KG1 (cell line): ENCODE measurements around the gene THTPA.

ENCODE experiments used
- DNase-seq: peaks from one replicate; lab custom pipeline; 2025; lab: John Stamatoyannopoulos, UW

The THTPA gene

DNA sequence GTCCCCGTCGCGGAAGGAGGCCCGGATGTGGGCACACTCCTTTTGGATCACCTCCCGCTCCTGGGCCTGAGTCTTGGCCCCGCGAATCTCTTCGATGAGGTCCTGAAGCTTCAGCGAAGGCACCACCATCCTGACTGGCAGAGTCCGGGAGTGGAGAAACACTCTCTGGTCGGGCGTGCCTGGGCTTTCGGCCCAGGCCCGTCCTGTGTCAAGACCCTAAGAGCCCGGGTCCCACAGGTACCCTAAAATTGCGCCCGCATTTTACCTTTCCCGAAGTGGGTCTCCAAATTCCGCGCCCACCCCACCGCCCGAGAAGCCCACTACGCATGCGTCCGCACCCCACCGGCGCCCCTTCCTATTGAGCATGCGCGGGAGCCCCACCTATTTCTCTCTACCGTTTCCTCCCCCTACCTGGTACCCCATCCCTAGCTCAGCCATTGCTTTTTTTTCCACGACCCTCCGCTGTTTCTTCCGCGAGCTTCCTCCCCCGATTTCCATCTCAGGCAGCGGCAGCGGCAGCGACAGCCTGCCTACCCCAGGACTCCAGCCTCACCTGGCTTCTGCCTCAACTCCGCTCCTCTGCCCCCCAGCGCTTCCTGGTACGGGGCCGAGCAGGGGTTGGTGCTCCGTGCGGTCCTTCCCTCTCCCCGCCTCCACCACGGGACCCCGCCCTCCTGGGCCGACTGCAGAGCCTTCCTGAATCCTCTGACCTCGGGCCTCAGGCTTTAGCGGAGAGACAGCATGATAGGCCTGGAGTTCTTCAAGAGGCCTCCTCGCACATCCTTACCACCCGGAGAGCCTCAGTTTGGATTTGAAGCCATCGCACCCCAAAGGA is 11.3 kb downstream of the THTPA start, which contains the start of gene AP1G2:
AP1G2 (minus strand) TSS at position 606 of the 835 bp plus-strand sequence; CDS start at position 129, 477 bp downstream.
- peak; percentile 95 for DNase-seq

- DNase-seq: no peak
Observed at GRCh38 chr14:23568021-23568599, 12.0 kb downstream of the THTPA start.

DNA sequence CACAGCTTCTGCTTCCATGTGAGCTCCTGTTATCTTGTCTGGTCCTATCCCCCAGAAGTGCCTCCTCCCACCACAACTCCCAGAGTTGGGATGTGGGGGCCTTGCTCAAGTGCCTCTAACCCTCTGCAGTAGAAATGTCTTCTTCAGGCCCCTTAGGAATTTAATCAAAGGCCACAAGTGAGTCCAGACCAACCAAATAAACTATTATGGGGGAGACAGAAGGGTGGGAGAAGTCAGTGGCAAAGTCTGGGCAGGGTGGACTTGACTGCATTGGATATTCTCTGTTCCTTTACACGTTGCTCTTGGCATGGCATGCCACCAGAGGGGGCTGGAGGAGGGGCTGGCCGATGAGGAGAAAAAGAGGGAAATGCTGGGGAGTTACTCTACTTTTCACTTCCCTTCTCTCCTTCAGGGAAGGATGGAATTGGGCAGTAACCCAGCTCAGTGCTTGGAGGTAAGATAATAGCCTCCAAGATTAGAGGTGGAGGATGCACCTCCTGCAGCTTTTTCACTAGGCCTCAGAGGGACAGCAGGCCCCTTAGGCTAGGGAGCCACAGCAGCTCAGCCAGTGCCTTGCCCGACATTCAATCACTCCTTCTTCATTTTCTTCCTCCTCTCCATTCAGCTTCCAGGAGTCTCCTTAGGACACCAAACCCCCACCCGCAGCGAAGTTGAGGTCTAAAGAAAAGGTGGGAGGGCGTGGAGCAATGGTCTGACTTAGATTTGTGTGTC is 12.7 kb downstream of the THTPA start:
- DNase-seq: peak; percentile 40

- no peak for DNase-seq
Observed at GRCh38 chr14:23569443-23570151, 13.5 kb downstream of the THTPA start.

- no peak for DNase-seq
Observed at GRCh38 chr14:23570806-23571483, 14.9 kb downstream of the THTPA start.

GRCh38 chr14:23571701-23572523 is 15.8 kb downstream of the THTPA start:
- peak; percentile 5 for DNase-seq

GRCh38 chr14:23572524-23572828 is 16.4 kb downstream of the THTPA start:
- DNase-seq: no peak

GRCh38 chr14:23572836-23573235 is 16.8 kb downstream of the THTPA start:
- no peak for DNase-seq

DNA sequence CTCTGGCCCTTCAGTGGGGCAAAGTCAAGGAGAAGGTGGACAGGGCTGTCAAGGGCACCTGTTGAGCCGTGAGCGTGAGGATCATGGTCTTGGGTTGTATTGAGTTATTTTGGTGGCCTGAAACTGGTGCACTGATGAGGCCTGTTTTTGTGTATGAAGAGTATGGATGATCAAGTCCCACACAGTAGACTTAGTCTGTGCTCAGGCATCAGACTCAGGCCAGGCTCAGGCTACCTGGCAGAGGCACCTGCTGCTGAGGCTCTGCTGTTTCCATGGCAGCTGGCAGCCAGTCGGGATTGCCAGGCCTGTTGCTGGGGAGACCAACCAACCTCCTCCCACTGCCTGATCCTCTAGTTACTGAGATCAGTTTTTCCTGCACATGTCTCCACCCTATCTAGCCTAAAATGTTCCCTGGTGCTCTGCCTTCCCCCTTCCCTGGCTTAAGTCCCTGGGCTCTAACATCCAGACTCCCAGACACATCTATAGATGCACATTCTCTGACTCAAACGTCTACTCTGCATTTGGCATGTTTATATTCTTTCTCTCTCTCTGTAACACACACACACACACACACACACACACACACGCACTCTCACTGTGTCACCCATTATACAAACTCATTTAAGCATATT is 17.4 kb downstream of the THTPA start:
- DNase-seq: no peak

GRCh38 chr14:23577004-23577681 is 21.1 kb downstream of the THTPA start:
- no peak for DNase-seq

- DNase-seq: no peak
Observed at GRCh38 chr14:23577710-23578392, 21.8 kb downstream of the THTPA start.

- no peak for DNase-seq
Observed at GRCh38 chr14:23578560-23579310, 22.7 kb downstream of the THTPA start, which contains the start of gene JPH4. Gene JPH4, minus strand, starts transcription at chr14:23578790. Its CDS starts 1,337 bp downstream, at chr14:23577453.

DNA sequence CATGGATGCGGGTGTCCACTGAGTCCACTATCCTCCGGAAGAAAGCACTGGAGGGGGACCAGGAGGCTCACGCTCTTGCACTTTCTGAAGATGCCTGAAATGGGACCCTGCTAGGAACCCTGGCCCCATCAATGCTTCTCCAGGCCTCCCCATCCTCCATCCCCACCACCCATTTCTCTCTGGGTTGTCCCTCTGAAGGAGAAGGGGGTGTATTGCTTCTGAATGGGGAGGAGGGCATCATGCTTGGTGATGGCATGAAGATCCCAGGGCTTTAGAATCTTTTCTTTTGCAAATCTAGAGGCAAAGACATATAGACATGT is 23.2 kb downstream of the THTPA start:
- DNase-seq: no peak

DNA sequence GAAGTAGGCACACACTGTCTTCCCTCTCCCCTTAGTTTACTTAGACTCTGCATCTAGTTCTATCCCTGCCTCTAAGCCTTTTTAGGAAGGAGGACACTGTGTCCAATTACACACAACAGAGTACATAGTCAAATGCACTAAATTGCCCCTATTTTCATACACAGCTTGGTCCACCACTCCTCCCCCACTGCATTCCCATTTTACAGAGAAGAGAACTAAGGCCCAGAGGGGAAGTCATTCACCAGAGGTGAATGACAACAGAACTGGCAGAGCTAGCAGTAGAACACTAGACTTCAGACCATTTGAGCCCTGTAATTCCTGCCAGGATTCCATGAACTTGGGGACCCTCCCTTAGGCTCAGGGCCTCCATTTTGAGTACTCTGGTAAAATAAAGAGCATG is 23.7 kb downstream of the THTPA start:
- no peak for DNase-seq

DNA sequence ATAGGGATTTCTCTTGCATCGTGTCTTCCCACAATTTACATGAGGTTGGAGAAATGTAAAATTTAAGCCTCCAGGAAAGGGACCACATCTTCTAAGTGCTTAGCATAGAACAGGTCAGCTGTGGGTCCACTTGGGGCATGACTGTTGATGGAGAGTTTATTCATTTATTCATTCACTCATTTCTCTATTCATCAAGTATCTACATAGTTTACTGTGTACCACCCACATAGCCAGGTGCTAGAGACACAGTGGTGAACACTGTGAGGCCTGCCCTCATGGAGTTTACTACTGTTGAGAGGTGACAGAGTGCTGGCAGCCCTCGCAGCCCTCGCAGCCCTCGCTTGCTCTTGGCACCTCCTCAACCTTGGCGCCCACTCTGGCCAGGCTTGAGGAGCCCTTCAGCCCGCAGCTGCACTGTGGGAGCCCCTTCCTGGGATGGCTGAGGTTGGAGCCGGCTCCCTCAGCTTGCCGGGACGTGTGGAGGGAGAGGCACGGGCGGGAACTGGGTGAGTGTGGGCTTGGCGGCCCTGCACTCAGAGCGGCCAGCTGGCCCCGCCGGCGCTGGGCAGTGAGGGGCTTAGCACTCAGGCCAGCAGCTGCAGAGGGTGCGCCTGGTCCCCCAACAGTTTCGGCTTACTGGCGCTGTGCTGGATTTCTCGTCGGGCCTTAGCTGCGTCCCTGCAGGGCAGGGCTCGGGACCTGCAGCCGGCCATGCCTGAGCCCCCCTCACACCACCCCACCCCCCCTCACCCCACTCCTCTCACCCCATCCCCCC is 24.3 kb downstream of the THTPA start:
- DNase-seq: no peak

- no peak for DNase-seq
Observed at GRCh38 chr14:23580948-23581281, 24.8 kb downstream of the THTPA start.

DNA sequence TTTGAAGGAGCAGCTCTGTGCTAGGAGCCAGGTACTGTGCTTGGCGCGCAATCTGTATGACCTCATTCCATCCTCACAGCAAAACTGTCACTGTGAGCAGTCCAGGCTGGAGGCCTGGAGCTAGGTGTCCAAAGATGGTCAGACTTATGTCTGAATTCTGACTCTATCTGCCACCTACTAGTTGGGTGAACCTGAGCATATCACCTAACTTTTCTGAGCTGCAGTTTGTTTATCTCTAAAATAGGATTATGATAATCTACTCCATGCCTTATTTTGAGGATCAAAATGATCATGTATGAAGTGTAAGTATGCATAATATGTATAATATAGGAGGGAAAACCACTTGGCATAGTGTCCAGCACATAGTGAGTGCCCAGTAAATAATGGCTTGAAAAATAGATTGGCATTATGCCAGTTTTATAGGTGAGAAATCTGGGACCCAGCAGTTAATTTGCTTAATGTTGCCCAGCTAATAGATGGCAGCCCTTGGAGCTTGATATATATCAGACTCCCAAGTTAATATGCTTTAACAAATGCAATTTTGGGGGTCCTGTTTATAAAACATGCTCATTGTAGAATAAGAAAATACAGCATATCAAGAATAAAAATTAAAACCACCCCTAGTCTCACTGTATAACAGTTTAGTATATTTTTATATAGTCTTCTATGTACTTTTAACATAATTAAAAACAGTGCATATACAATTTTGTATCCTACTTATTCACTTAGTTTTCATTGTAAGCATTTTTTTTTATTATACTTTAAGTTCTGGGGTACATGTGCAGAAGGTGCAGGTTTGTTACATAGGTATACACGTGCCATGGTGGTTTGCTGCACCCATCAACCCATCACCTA is 27.1 kb downstream of the THTPA start:
- no peak for DNase-seq
